Bronchial epithelial cell (primary cell): ENCODE results near the gene RAD23A. TPM values are rescaled to one million over a fixed set of nuclear protein-coding genes. Genes with fewer than 3 reads are reported as not detected.

ENCODE experiments used
- DNase-seq: peaks from one replicate; pipeline ENCODE4 v3.0.0-alpha.2; 2010; ENCODE audit warnings: low read depth
- FAIRE-seq: peaks from 2 replicates; lab custom pipeline; 2011; peaks lifted over from hg19 to GRCh38; lab: Jason Lieb, UNC
- H3K27me3 ChIP-seq: 2 replicates; pipeline ENCODE4 v1.5.1; 2011; ENCODE audit warnings: low read length; ENCODE audit not compliant: control insufficient read depth, insufficient read depth
- H3K36me3 ChIP-seq: 2 replicates; pipeline ENCODE4 v1.5.1; 2011; ENCODE audit warnings: low read length; ENCODE audit not compliant: control insufficient read depth, insufficient read depth
- H3K4me3 ChIP-seq: 2 replicates; pipeline ENCODE4 v1.5.1; 2011; ENCODE audit warnings: mild to moderate bottlenecking, low read depth, low read length, control low read depth
- CTCF ChIP-seq: IDR thresholded peaks from 2 replicates; pipeline ENCODE4 v1.5.1; 2011; ENCODE audit warnings: mild to moderate bottlenecking, moderate library complexity, low read length, control low read depth, inconsistent platforms; ENCODE audit not compliant: insufficient read depth, severe bottlenecking
- total RNA-seq: library from RNA; depleted of rRNA; stranded (reverse); fragments of >200 nt; gene quantifications from 2 replicates; pipeline ENCODE4 v1.2.1, GENCODE V29; 2014

Gene RAD23A
- total RNA-seq, 1 donor from 2014 or later, result 91.1 TPM

GRCh38 chr19:12996406-12997094, 50.9 kb downstream of the RAD23A start:
- H3K36me3 ChIP-seq, result no peaks in the 10 kb centered on the region
- TF ChIP-seq CTCF, result peak; percentile 7
- no peak for FAIRE-seq
- H3K4me3 ChIP-seq, result peak overlapping the region; percentile 86
- no peaks in the 10 kb centered on the region for H3K27me3 ChIP-seq
- DNase-seq, result no peak

- DNase-seq (no peak), FAIRE-seq (no peak)
- H3K36me3 ChIP-seq, result no peaks in the 10 kb centered on the region
- H3K27me3 ChIP-seq, result no peaks in the 10 kb centered on the region
- no peak overlapping the region for H3K4me3 ChIP-seq
- no peak for TF ChIP-seq CTCF
Measured at GRCh38 chr19:12997179-12997966, 51.7 kb downstream of the RAD23A start.

- FAIRE-seq, result peak; percentile 92
- no peak for DNase-seq
- H3K27me3 ChIP-seq, result no peaks in the 10 kb centered on the region
- no peaks in the 10 kb centered on the region for H3K36me3 ChIP-seq
- TF ChIP-seq CTCF, result no peak
- no peak overlapping the region for H3K4me3 ChIP-seq
Measured at GRCh38 chr19:12997967-12998940, 52.6 kb downstream of the RAD23A start.

GRCh38 chr19:13001166-13001501, 55.5 kb downstream of the RAD23A start:
- Histone ChIP-seq H3K36me3 (no peaks in the 10 kb centered on the region), H3K4me3 (no peak overlapping the region), H3K27me3 (no peaks in the 10 kb centered on the region)
- DNase-seq (no peak), FAIRE-seq (no peak)
- no peak for TF ChIP-seq CTCF

- no peak for TF ChIP-seq CTCF
- FAIRE-seq (peak; percentile 99), DNase-seq (no peak)
- H3K4me3 ChIP-seq, result no peak overlapping the region
- H3K36me3 ChIP-seq, result no peaks in the 10 kb centered on the region
- no peaks in the 10 kb centered on the region for H3K27me3 ChIP-seq
Measured at GRCh38 chr19:13001502-13002165, 56.0 kb downstream of the RAD23A start.
